A673 (cell line): ENCODE measurements around the gene ABI1.

Experiments
- CTCF ChIP-seq: fragments of 300-800, 200-600 bp; sonication (generic); conservative IDR thresholded peaks from 2 replicates; pipeline ENCODE4 v1.5.1; 2017; ENCODE audit warnings: low read depth, mild to moderate bottlenecking, antibody characterized with exemption, low read length, moderate library complexity, mixed read lengths
- EZH2 ChIP-seq: fragments of 200-600 bp; sonication (generic); IDR thresholded peaks from 2 replicates; pipeline ENCODE4 v1.6.1; 2017; ENCODE audit warnings: borderline replicate concordance, low read depth, mild to moderate bottlenecking, mixed read lengths, antibody characterized with exemption, low read length; ENCODE audit not compliant: poor library complexity, severe bottlenecking

DNA sequence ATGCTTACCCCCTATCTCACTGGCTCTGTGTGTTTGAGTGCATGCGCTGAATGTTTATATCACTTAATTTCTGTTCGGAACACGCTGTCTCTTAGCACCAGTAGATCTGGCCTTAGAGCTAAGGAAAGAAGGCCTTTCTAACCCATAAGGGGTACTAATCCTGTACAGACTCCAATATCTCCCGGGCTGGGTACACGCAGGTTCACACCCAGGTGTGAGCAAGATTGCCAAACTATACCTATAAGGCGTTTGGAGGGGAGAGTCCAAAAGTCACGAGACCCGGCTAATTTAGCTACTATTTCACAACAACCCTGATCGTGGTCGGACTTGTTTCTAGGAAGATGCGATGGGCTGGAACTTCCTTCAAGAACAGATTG lies 164.0 kb downstream of the ABI1 start:
- TF ChIP-seq CTCF, result no peak
- TF ChIP-seq EZH2, result no peak
